ENCODE measurements around the gene ITGAV. TPM values are rescaled to one million over a fixed set of nuclear protein-coding genes. Genes with fewer than 3 reads are reported as not detected.

The ITGAV gene
- total RNA-seq, 4 donors from 2014 or later: 98.4 to 117 (median 105) TPM

GRCh38 chr2:186582698-186583097 is 7.2 kb upstream of the ITGAV start:
- no peak overlapping the region for H3K4me3 ChIP-seq
- H3K27me3 ChIP-seq: no peaks in the 10 kb centered on the region
- H3K27ac ChIP-seq (replicated peaks in 1 of 4): no peak overlapping the region
- H3K4me1 ChIP-seq: no peaks in the 10 kb centered on the region
- intact Hi-C loops (cut with DNase I): no loop called here
- no peaks in the 10 kb centered on the region for H3K9me3 ChIP-seq
- no peaks in the 10 kb centered on the region for H3K36me3 ChIP-seq
- DNase-seq (ENCODE audit: extremely low spot score): no peak
- no peak for TF ChIP-seq POLR2AphosphoS5 (IDR thresholded peaks at IDR 0.05)
- no peak for TF ChIP-seq EP300 (IDR thresholded peaks at IDR 0.05)
- TF ChIP-seq POLR2A (IDR thresholded peaks at IDR 0.05; ENCODE audit: low read depth): no peak
- TF ChIP-seq CTCF (IDR thresholded peaks at IDR 0.05): no peak

- Histone ChIP-seq H3K9me3 (no peaks in the 10 kb centered on the region), H3K4me3 (no peak overlapping the region), H3K4me1 (peaks cover 0 to 7% (median 6%) of the 10 kb centered on the region in 4 donors), H3K27ac (replicated peaks in 1 of 4) (no peak overlapping the region), H3K27me3 (no peaks in the 10 kb centered on the region), H3K36me3 (no peaks in the 10 kb centered on the region)
- DNase-seq (ENCODE audit: extremely low spot score): no peak
- intact Hi-C loops (cut with DNase I): no loop called here
- 100% methylated on average over 1 of the region's 1 CpG for WGBS
- no peak for TF ChIP-seq POLR2A (IDR thresholded peaks at IDR 0.05; ENCODE audit: low read depth)
- TF ChIP-seq POLR2AphosphoS5 (IDR thresholded peaks at IDR 0.05): no peak
- TF ChIP-seq CTCF (IDR thresholded peaks at IDR 0.05): no peak
- no peak for TF ChIP-seq EP300 (IDR thresholded peaks at IDR 0.05)
Observed at GRCh38 chr2:186584053-186584452, 5.8 kb upstream of the ITGAV start.

GRCh38 chr2:186588421-186588820 is 1.4 kb upstream of the ITGAV start:
- Histone ChIP-seq H3K36me3 (no peaks in the 10 kb centered on the region), H3K27ac (replicated peaks in 1 of 4) (peak overlapping the region in 2 of 4 donors; percentile 87 to 95), H3K27me3 (no peaks in the 10 kb centered on the region), H3K4me1 (peaks cover 0 to 32% (median 31%) of the 10 kb centered on the region in 4 donors), H3K9me3 (no peaks in the 10 kb centered on the region), H3K4me3 (no peak overlapping the region)
- intact Hi-C loops (cut with DNase I): loop anchor here (5.0 kb wide), 1 partner anchor 96 kb away; no protein-coding TSS in a partner anchor
- TF ChIP-seq POLR2A (IDR thresholded peaks at IDR 0.05; ENCODE audit: low read depth): no peak
- no peak for TF ChIP-seq POLR2AphosphoS5 (IDR thresholded peaks at IDR 0.05)
- no peak for TF ChIP-seq CTCF (IDR thresholded peaks at IDR 0.05)
- no peak for TF ChIP-seq EP300 (IDR thresholded peaks at IDR 0.05)
- WGBS: 95% methylated on average over 9 of the region's 9 CpGs
- DNase-seq (ENCODE audit: extremely low spot score): no peak

GRCh38 chr2:186588940-186589611 is 780 bp upstream of the ITGAV start:
- peaks cover 0 to 38% (median 37%) of the 10 kb centered on the region in 4 donors for H3K4me1 ChIP-seq
- 30% methylated on average over 14 of the region's 14 CpGs for WGBS
- DNase-seq (ENCODE audit: extremely low spot score): no peak
- H3K4me3 ChIP-seq: peak overlapping the region; percentile 59 to 91 (median 78)
- no peaks in the 10 kb centered on the region for H3K27me3 ChIP-seq
- intact Hi-C loops (cut with DNase I): loop anchor here (5.0 kb wide), 1 partner anchor 97 kb away; no protein-coding TSS in a partner anchor
- TF ChIP-seq EP300 (IDR thresholded peaks at IDR 0.05) (no peak), POLR2A (IDR thresholded peaks at IDR 0.05; ENCODE audit: low read depth) (no peak), CTCF (IDR thresholded peaks at IDR 0.05) (no peak), POLR2AphosphoS5 (IDR thresholded peaks at IDR 0.05) (no peak)
- no peaks in the 10 kb centered on the region for H3K9me3 ChIP-seq
- H3K27ac ChIP-seq (replicated peaks in 1 of 4): peak overlapping the region; percentile 87 to 96 (median 95)
- no peaks in the 10 kb centered on the region for H3K36me3 ChIP-seq

Measured in esophagus muscularis mucosa (tissue), 4 donors.